DOHH2 (cell line): ENCODE data around the gene PNPLA7.
"Not testable (repeated sequence)": the region's sequence is repeated elsewhere in the genome, so short reads cannot be mapped to it uniquely, and the experiment has no call there.

Source experiments
- H3F3A ChIP-seq: fragments of 200-600 bp; sonication (generic), shearing (Covaris generic); 2 replicates; pipeline ENCODE4 v1.6.0; 2016; ENCODE audit warnings: antibody characterized with exemption, mild to moderate bottlenecking; ENCODE audit not compliant: control insufficient read depth, insufficient read depth
- H3K27ac ChIP-seq: fragments of 200-600 bp; sonication (generic); 2 replicates; pipeline ENCODE4 v1.5.1; 2014; ENCODE audit warnings: low read depth, mild to moderate bottlenecking, low read length, moderate library complexity
- H3K27me3 ChIP-seq: fragments of 200-600 bp; sonication (generic); 2 replicates; pipeline ENCODE4 v1.6.1; 2014; ENCODE audit warnings: mild to moderate bottlenecking, low read length, mixed read lengths; ENCODE audit not compliant: control insufficient read depth
- H3K36me3 ChIP-seq: fragments of 200-600 bp; sonication (generic); 2 replicates; pipeline ENCODE4 v1.6.1; 2014; ENCODE audit warnings: mild to moderate bottlenecking, low read length, moderate library complexity, mixed read lengths; ENCODE audit not compliant: control insufficient read depth
- H3K4me1 ChIP-seq: fragments of 200-600 bp; sonication (generic); 2 replicates; pipeline ENCODE4 v1.6.1; 2014; ENCODE audit warnings: mild to moderate bottlenecking, low read length, mixed read lengths; ENCODE audit not compliant: control insufficient read depth
- H3K4me2 ChIP-seq: fragments of 200-600 bp; sonication (generic); 2 replicates; pipeline ENCODE4 v1.6.0; 2014; ENCODE audit warnings: mild to moderate bottlenecking, low read length, moderate library complexity
- H3K4me3 ChIP-seq: fragments of 200-600 bp; sonication (generic); 2 replicates; pipeline ENCODE4 v1.5.1; 2014; ENCODE audit warnings: mild to moderate bottlenecking, low read length, mixed read lengths
- H3K79me2 ChIP-seq: fragments of 200-600 bp; sonication (generic); 2 replicates; pipeline ENCODE4 v1.6.1; 2014; ENCODE audit warnings: mild to moderate bottlenecking, low read length, mixed read lengths; ENCODE audit not compliant: control insufficient read depth
- H3K9me2 ChIP-seq: fragments of 200-600 bp; sonication (generic); replicated peaks from 2 replicates; pipeline ENCODE4 v1.6.1; 2014; ENCODE audit warnings: mild to moderate bottlenecking, low read length, mixed read lengths; ENCODE audit not compliant: control insufficient read depth
- H3K9me3 ChIP-seq: fragments of 200-600 bp; sonication (generic); 2 replicates; pipeline ENCODE4 v1.6.1; 2014; ENCODE audit warnings: antibody characterized with exemption, low read length, mixed read lengths; ENCODE audit not compliant: control insufficient read depth, insufficient read depth
- H4K20me1 ChIP-seq: fragments of 200-600 bp; sonication (generic); 2 replicates; pipeline ENCODE4 v1.6.0; 2014; ENCODE audit warnings: low read depth, mild to moderate bottlenecking, antibody characterized with exemption, low read length, moderate library complexity; ENCODE audit not compliant: control insufficient read depth, insufficient read depth
- EZH2phosphoT487 ChIP-seq: fragments of 200-600 bp; sonication (generic); IDR thresholded peaks from 2 replicates; pipeline ENCODE4 v1.6.1; 2017; ENCODE audit warnings: borderline replicate concordance, mild to moderate bottlenecking, antibody characterized with exemption, low read length, moderate library complexity, mixed read lengths
- TF ChIP-seq, protein P1 (sequence below): fragments of 200-600 bp; sonication (generic); IDR thresholded peaks from one replicate; pipeline ENCODE4 v1.5.1; 2014; ENCODE audit warnings: antibody characterized with exemption, mild to moderate bottlenecking, low read depth, low read length; ENCODE audit not compliant: poor library complexity, severe bottlenecking

Gene PNPLA7

DNA sequence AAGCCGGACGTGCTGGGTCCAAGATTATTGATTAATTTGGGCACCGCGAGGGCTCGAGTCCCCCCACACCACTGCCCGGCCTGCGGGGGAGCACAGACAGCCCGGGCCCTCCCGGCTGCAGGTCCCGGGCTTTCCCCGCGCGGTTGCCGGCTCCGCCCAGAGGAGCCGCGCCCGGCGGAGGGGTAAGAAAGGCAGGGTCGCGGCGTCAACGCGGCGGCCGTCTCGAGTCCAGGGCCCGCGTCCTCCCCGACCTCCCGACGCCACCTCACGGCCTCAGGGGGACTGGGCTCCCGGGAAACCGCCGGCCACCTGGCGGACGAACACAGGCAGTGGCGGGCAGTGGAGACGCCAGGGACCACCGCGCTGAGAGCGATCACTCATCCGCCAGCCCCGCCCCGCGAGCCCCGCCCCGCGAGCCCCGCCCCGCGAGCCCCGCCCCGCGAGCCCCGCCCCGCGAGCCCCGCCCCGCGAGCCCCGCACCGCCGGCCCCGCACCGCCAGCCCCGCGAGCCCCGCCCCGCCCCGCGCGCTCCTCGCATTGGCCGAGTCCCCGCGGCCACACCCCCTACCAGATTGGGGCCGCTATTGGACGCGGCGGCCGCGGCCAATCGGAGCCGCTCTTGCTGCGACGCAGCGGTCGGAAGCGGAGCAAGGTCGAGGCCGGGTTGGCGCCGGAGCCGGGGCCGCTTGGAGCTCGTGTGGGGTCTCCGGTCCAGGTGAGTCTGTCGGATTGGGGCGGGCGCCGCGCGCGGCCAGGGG is 1.2 kb upstream of the PNPLA7 start, which contains the start of gene MRPL41:
Gene MRPL41, plus strand, starts transcription at position 616 of the 758 bp plus-strand sequence. CDS start 203 bp downstream, outside the sequence.
- Histone ChIP-seq H3K9me3 (no peaks in the 10 kb centered on the region), H3K4me2 (peak within 1 kb of the TSS; percentile 83), H3K27me3 (no peaks in the 10 kb centered on the region), H3K27ac (peak within 1 kb of the TSS; percentile 65), H3K79me2 (peaks cover 36% of the 10 kb centered on the region), H4K20me1 (no peaks in the 10 kb centered on the region), H3K4me3 (peak within 1 kb of the TSS; percentile 88), H3K4me1 (peaks cover 50% of the 10 kb centered on the region), H3K36me3 (peaks cover 37% of the 10 kb centered on the region), H3K9me2 (no peaks in the 10 kb centered on the region), H3F3A (peaks cover 17% of the 10 kb centered on the region)
- TF ChIP-seq EZH2phosphoT487: no peak
- TF ChIP-seq, protein P1, sequence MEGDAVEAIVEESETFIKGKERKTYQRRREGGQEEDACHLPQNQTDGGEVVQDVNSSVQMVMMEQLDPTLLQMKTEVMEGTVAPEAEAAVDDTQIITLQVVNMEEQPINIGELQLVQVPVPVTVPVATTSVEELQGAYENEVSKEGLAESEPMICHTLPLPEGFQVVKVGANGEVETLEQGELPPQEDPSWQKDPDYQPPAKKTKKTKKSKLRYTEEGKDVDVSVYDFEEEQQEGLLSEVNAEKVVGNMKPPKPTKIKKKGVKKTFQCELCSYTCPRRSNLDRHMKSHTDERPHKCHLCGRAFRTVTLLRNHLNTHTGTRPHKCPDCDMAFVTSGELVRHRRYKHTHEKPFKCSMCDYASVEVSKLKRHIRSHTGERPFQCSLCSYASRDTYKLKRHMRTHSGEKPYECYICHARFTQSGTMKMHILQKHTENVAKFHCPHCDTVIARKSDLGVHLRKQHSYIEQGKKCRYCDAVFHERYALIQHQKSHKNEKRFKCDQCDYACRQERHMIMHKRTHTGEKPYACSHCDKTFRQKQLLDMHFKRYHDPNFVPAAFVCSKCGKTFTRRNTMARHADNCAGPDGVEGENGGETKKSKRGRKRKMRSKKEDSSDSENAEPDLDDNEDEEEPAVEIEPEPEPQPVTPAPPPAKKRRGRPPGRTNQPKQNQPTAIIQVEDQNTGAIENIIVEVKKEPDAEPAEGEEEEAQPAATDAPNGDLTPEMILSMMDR: peak; percentile 53

GRCh38 chr9:137550958-137551263 is 709 bp upstream of the PNPLA7 start:
- Histone ChIP-seq H3K4me1 (peaks cover 56% of the 10 kb centered on the region), H3K4me3 (peak overlapping the region; percentile 80), H3K79me2 (peaks cover 36% of the 10 kb centered on the region), H3F3A (peaks cover 17% of the 10 kb centered on the region), H3K4me2 (peak overlapping the region; percentile 83), H3K36me3 (peaks cover 31% of the 10 kb centered on the region), H3K27ac (peak overlapping the region; percentile 65)
- H4K20me1 ChIP-seq, H3K9me2 ChIP-seq, H3K27me3 ChIP-seq, H3K9me3 ChIP-seq: not testable (repeated sequence)

- no peak for TF ChIP-seq EZH2phosphoT487
- TF ChIP-seq, protein P1: no peak
These were observed 2.3 kb downstream of the PNPLA7 start for GRCh38 chr9:137547687-137548543.

DNA sequence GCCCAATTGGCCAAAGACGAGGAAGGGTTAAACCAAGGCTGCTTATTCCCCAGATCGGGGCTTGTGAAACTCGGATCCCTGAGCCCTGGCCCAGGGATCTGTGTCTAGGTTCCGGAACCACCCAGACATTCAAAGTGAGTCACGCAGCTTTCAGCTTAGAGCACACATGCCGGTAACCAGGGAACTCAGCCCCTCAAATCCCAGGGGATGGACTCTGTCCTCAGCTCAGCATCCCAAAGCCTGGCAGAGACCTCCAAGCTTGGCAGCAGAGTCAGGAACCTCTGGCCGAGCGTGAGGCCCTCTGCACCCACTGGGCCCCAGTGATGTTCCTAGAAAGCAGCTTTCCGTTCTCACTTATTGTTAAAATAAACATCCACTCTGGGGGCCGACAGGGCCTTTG is 5.1 kb downstream of the PNPLA7 start:
- no peak overlapping the region for H3K27ac ChIP-seq

More at GRCh38 chr9:137547687-137548543, 2.3 kb downstream of the PNPLA7 start:
- Histone ChIP-seq H3K4me1 (peaks cover 59% of the 10 kb centered on the region), H3K36me3 (peaks cover 9% of the 10 kb centered on the region), H3K79me2 (peaks cover 24% of the 10 kb centered on the region), H3K27me3 (no peaks in the 10 kb centered on the region), H3K4me3 (no peak overlapping the region), H3K4me2 (peak overlapping the region; percentile 50), H3K27ac (no peak overlapping the region), H3K9me3 (no peaks in the 10 kb centered on the region), H4K20me1 (no peaks in the 10 kb centered on the region), H3F3A (peaks cover 6% of the 10 kb centered on the region), H3K9me2 (no peaks in the 10 kb centered on the region)

More for the DNA sequence above, 5.1 kb downstream of the PNPLA7 start:
- no peaks in the 10 kb centered on the region for H4K20me1 ChIP-seq
- no peaks in the 10 kb centered on the region for H3K9me3 ChIP-seq
- H3K79me2 ChIP-seq: peaks cover 13% of the 10 kb centered on the region
- peaks cover 75% of the 10 kb centered on the region for H3K4me1 ChIP-seq
- H3K4me3 ChIP-seq: no peak overlapping the region
- no peak overlapping the region for H3K4me2 ChIP-seq
- no peak for TF ChIP-seq EZH2phosphoT487
- TF ChIP-seq, protein P1: no peak
- no peaks in the 10 kb centered on the region for H3K36me3 ChIP-seq
- no peaks in the 10 kb centered on the region for H3K9me2 ChIP-seq
- H3F3A ChIP-seq: peaks cover 10% of the 10 kb centered on the region
- H3K27me3 ChIP-seq: no peaks in the 10 kb centered on the region
